Activated T-helper 2 cell treated with anti-CD3 and anti-CD28 coated beads, Interferon-gamma antibody, Interleukin-2, Interleukin-4, amounts not matched to agents 10 μg/mL and 5 μg/mL and 100 μg/mL, durations not matched to agents 14 hours and 24 hours and 36 hours (primary cell): Measurements from ENCODE around the gene GAS2L2. TPM values are rescaled to one million over a fixed set of nuclear protein-coding genes. Genes with fewer than 3 reads are reported as not detected.
"Not testable (repeated sequence)": the region's sequence is repeated elsewhere in the genome, so short reads cannot be mapped to it uniquely, and the experiment has no call there.

Source experiments
- DNase-seq: peaks from one replicate; pipeline ENCODE4 v3.0.0; 2021; ENCODE audit warnings: low spot score
- H3K27ac Mint-ChIP-seq: one replicate; pipeline ENCODE4 v1.8.0; 2021; ENCODE audit warnings: mixed read lengths
- H3K27me3 Mint-ChIP-seq: one replicate; pipeline ENCODE4 v1.8.0; 2021; ENCODE audit warnings: low read depth, mixed read lengths
- H3K36me3 Mint-ChIP-seq: one replicate; pipeline ENCODE4 v1.8.0; 2021; ENCODE audit warnings: low read depth, mixed read lengths
- H3K4me1 Mint-ChIP-seq: one replicate; pipeline ENCODE4 v1.8.0; 2021; ENCODE audit warnings: low read depth, mixed read lengths
- H3K4me3 Mint-ChIP-seq: one replicate; pipeline ENCODE4 v1.8.0; 2021; ENCODE audit warnings: low read depth, mild to moderate bottlenecking, moderate library complexity, mixed read lengths
- H3K9me3 Mint-ChIP-seq: one replicate; pipeline ENCODE4 v1.8.0; 2021; ENCODE audit warnings: mixed read lengths
- intact Hi-C: fragments of 100-400 bp; cut with micrococcal nuclease; formaldehyde crosslinking; loops from one replicate; pipeline ENCODE4 v1.15.1; 2023
- total RNA-seq: library from RNA; stranded (reverse); gene quantifications from 2 replicates; pipeline ENCODE4 v1.2.3, GENCODE V29; 2022

GAS2L2 gene
- total RNA-seq, 1 donor from 2014 or later, result not detected

DNA sequence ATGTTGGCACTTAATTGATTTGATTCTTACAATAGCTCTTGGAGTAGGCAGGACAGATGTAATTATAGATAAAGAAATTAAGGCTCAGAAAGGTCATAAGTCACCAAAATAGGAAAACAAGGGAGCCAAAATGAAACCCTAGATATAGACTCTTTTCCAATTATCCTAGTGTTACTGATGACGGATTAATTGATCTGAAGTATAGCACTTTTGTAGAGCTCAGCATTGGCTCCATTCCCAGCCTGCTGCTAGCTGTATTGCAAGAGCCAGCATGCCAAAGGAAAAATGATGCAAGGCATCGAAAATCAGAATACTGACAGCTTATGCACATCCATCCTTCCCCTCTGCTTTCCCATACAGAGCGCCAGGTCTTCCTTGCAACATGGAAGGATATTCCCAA, 43.2 kb downstream of the GAS2L2 start:
- H3K36me3 Mint-ChIP-seq, result peaks cover 29% of the 10 kb centered on the region
- DNase-seq, result no peak

DNA sequence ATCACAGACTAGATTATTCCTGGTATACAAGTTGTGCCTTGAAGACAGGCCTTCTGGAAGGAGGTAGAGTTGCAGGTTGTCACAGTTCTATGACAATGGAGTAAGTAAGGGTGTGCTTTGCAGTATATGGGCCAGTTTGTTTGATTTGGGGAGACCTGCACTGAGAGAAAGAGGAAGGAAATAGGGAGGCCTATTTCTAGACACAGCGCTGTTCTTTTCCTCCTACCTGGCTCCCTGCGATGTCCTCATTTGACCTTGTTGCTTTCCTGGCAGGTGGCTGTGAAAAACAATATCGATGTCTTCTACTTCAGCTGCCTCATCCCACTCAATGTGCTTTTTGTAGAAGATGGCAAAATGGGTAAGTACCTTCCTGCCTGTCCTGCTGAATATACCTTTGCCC, 44.1 kb downstream of the GAS2L2 start:
- Mint-ChIP-seq H3K9me3 (no peaks in the 10 kb centered on the region), H3K36me3 (peaks cover 34% of the 10 kb centered on the region), H3K27me3 (no peaks in the 10 kb centered on the region), H3K4me1 (peaks cover 19% of the 10 kb centered on the region), H3K27ac (peak overlapping the region; percentile 25), H3K4me3 (no peak overlapping the region)
- DNase-seq, result no peak
- intact Hi-C loops, result no loop called here

More for the DNA sequence above, 43.2 kb downstream of the GAS2L2 start:
- no peaks in the 10 kb centered on the region for H3K27me3 Mint-ChIP-seq
- H3K4me3 Mint-ChIP-seq, result no peak overlapping the region
- no peak overlapping the region for H3K27ac Mint-ChIP-seq
- no peaks in the 10 kb centered on the region for H3K9me3 Mint-ChIP-seq
- intact Hi-C loops, result no loop called here
- peaks cover 14% of the 10 kb centered on the region for H3K4me1 Mint-ChIP-seq

DNA sequence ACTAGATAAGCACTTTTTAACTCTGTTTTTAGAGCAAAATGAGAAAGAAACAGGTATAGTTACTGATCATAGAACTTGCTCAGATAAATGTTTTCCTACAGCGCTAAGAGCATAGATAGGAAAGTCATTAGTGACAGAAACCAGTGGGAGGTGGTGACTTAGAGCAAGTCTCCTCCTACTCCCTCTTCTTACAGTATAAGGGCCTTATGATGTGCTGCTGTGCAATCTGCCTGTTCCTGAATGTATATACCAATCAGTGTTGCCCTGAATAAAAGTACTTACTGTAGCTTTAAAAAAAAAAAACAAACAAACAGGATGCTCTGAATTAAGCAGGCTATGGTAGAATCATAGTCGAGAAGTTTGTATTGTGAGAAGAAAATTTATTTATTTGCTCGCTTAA, 44.9 kb downstream of the GAS2L2 start:
- H3K27me3 Mint-ChIP-seq, result no peaks in the 10 kb centered on the region
- peaks cover 20% of the 10 kb centered on the region for H3K4me1 Mint-ChIP-seq

DNA sequence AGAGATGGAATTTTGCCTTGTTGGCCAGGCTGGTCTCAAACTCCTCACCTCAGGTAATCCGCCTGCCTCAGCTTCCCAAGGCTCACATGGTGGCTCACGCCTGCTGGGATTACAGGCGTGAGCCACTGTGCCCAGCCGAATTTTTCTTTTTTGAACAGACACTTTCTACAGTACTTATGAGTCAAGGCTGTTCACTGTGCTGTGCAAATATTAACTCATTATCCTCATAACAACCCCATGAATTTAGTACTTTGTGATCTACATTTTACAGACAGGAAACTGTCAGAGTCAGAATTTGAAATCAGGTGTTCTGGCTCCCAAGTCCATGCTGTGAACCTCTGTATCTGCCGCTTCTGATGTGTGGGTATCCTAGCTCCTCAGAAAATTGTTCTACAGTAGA, 47.3 kb downstream of the GAS2L2 start:
- Mint-ChIP-seq H3K36me3 (peaks cover 46% of the 10 kb centered on the region), H3K27me3 (no peaks in the 10 kb centered on the region), H3K27ac (no peak overlapping the region), H3K4me1 (peaks cover 20% of the 10 kb centered on the region), H3K4me3 (no peak overlapping the region), H3K9me3 (no peaks in the 10 kb centered on the region)
- DNase-seq, result no peak
- intact Hi-C loops, result no loop called here

More for the DNA sequence above, 44.9 kb downstream of the GAS2L2 start:
- Mint-ChIP-seq H3K4me3 (no peak overlapping the region), H3K36me3 (peaks cover 39% of the 10 kb centered on the region), H3K9me3 (no peaks in the 10 kb centered on the region), H3K27ac (peak overlapping the region; percentile 7)
- intact Hi-C loops, result no loop called here
- no peak for DNase-seq

DNA sequence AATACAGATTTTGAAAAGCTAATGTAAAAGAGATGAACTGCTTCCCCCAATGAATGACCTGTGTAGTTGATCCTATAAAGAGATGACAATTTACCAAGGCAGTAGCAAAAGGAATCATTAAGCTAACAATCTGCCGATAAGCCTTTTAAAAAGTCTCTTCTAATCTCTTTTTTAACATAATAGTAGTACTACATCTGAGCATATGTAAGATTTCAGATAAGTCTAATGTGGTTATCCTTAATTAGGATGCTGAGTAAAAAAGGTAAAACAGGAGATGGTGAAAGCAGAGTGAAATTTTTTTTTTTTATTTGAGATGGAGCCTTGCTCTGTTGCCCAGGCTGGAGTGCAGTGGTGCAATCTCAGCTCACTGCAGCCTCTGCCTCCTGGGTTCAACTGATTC, 47.8 kb downstream of the GAS2L2 start:
- no peak for DNase-seq
- intact Hi-C loops, result no loop called here
- Mint-ChIP-seq H3K9me3 (no peaks in the 10 kb centered on the region), H3K27me3 (no peaks in the 10 kb centered on the region), H3K27ac (no peak overlapping the region), H3K4me3 (no peak overlapping the region), H3K4me1 (peaks cover 21% of the 10 kb centered on the region), H3K36me3 (peaks cover 44% of the 10 kb centered on the region)

DNA sequence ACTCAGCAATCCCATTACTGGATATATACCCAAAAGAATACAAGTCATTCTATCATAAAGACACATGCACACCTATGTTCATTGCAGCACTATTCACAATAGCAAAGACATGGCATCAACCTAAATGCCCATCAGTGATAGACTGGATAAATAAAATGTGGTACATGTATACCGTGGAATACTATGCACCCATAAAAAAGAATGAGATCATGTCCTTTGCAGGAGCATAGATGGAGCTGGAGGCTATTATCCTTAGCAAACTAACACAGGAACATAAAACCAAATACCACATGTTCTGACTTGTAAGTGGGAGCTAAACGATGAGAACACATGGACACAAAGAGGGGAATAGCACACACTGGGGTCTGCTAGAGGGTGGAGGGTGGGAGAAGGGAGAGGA, 49.7 kb downstream of the GAS2L2 start:
- H3K9me3 Mint-ChIP-seq, H3K27ac Mint-ChIP-seq, intact Hi-C loops, DNase-seq, H3K27me3 Mint-ChIP-seq, H3K4me3 Mint-ChIP-seq: not testable (repeated sequence)
- H3K36me3 Mint-ChIP-seq, result peaks cover 34% of the 10 kb centered on the region
- peaks cover 19% of the 10 kb centered on the region for H3K4me1 Mint-ChIP-seq

DNA sequence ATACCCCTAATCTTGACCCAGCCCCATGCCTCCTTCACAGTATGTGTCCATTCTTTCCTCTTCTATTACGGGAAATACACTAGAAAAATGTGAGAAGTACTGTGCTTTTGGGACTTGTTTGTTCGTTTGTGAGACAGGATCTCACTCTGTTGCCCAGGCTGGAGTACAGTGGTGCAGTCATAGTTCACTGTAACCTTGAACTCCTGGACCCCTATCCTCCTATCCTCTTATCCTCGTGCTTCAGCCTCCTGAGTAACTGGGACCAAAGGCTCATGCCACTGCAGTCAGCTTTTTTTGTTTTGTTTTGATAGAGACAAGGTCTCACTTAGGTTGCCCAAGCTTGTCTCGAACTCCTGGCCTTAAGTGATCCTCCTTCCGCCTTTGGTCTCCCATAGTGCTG, 51.5 kb downstream of the GAS2L2 start:
- H3K27me3 Mint-ChIP-seq, result no peaks in the 10 kb centered on the region
- H3K9me3 Mint-ChIP-seq, result no peaks in the 10 kb centered on the region
- intact Hi-C loops, result no loop called here
- no peak overlapping the region for H3K27ac Mint-ChIP-seq
- peaks cover 12% of the 10 kb centered on the region for H3K4me1 Mint-ChIP-seq
- H3K36me3 Mint-ChIP-seq, result peaks cover 39% of the 10 kb centered on the region
- no peak overlapping the region for H3K4me3 Mint-ChIP-seq
- DNase-seq, result no peak

DNA sequence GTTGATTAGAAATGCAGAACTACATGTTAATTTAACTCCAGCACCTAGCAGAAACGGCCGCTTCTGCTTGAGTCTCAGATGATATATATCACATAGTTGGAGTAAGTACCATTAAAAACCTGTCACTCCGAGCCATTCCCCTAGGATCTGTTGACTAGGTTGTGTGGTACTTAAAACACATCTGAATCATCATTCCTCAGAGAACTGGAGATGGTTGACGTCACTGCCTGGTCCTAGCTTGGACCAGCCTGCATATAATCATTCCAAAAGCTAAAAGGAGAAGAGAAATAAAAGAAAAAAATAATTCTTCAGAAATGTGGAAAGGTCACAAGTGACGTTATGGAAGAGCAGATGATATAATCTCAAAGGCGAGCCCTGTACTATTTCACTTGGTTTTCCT, 52.9 kb downstream of the GAS2L2 start:
- no peak for DNase-seq
- Mint-ChIP-seq H3K4me1 (peaks cover 10% of the 10 kb centered on the region), H3K9me3 (no peaks in the 10 kb centered on the region), H3K27me3 (no peaks in the 10 kb centered on the region), H3K4me3 (no peak overlapping the region), H3K36me3 (peaks cover 48% of the 10 kb centered on the region), H3K27ac (no peak overlapping the region)
- intact Hi-C loops, result no loop called here

DNA sequence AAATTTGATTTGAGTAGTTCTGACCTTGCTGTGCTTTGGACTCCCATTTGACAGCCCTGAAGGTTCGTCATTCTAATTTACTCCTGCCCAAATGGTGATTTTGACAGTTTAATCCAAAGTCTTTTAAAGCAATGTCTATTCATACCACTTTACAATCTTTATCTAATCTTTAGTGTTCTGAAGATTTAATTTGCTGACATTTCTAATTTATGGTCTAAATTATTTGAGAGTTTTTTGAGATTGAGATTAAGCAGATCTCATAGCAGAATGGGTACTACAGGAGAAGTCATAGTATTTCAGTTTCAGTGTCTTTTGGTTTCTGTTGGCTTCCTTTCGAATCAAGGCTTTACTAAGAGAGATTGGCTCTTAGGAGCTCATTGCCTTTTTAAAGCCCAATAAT, 54.2 kb downstream of the GAS2L2 start:
- DNase-seq, result no peak
- H3K4me1 Mint-ChIP-seq, result peaks cover 2% of the 10 kb centered on the region
- no peaks in the 10 kb centered on the region for H3K9me3 Mint-ChIP-seq
- H3K36me3 Mint-ChIP-seq, result peaks cover 45% of the 10 kb centered on the region
- intact Hi-C loops, result no loop called here
- H3K27ac Mint-ChIP-seq, result no peak overlapping the region
- no peak overlapping the region for H3K4me3 Mint-ChIP-seq
- no peaks in the 10 kb centered on the region for H3K27me3 Mint-ChIP-seq

DNA sequence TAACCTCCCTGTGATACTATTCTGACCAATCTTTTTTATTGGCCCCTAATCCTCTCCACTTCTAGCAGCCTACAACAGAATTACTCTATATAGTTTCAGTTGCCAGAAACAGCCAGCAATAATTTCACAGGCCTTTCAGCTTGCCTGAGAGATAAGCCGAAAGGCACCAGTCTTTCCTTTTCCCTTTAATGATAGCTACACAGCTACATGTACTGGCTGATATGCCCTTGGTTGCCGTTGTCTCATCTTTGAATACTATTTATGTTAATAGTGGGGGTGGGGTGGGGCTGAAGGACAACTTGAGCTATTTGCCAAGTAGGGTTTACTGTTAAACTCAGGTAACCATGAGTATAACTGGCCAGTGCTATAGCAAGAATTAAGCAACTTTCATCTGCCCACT, 57.4 kb downstream of the GAS2L2 start:
- intact Hi-C loops, result no loop called here
- Mint-ChIP-seq H3K4me3 (no peak overlapping the region), H3K4me1 (peaks cover 2% of the 10 kb centered on the region), H3K27me3 (no peaks in the 10 kb centered on the region), H3K36me3 (peaks cover 39% of the 10 kb centered on the region), H3K27ac (no peak overlapping the region), H3K9me3 (no peaks in the 10 kb centered on the region)
- DNase-seq, result no peak

DNA sequence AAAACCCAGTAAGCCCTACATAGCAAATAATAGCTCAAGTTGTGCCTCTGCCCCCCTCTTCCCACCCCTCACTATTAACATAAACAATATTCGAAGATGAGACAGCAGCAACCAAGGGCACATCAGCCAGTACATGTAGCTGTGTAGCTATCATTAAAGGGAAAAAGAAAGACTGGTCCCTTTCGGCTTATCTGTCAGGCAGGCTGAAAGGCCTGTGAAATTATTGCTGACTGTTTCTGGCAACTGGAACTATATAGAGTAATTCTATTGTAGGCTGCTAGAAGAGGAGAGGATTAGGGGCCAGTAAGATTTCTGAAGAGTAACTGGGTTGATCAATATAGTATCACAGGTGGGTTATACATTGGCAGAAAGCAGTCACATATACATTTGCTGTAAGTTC, 58.1 kb downstream of the GAS2L2 start:
- no peak overlapping the region for H3K4me3 Mint-ChIP-seq
- H3K36me3 Mint-ChIP-seq, result peaks cover 43% of the 10 kb centered on the region
- no peaks in the 10 kb centered on the region for H3K27me3 Mint-ChIP-seq
- DNase-seq, result no peak
- intact Hi-C loops, result no loop called here
- no peaks in the 10 kb centered on the region for H3K4me1 Mint-ChIP-seq
- H3K9me3 Mint-ChIP-seq, result no peaks in the 10 kb centered on the region
- no peak overlapping the region for H3K27ac Mint-ChIP-seq

Other genes with a start within 250 kb of the GAS2L2 start
- 37.8 and 41.9 TPM in 2 replicates for gene SLFN12L, start 215.6 kb downstream of the GAS2L2 start, total RNA-seq
- not detected in 2 replicates for gene SLFN14, start 192.4 kb downstream of the GAS2L2 start, total RNA-seq
- 4.5 and 4.8 TPM in 2 replicates for gene PEX12, start 174.7 kb downstream of the GAS2L2 start, total RNA-seq
- gene AP2B1, start 165.9 kb downstream of the GAS2L2 start, total RNA-seq, result 177 and 194 TPM in 2 replicates
- 0.94 and 1.2 TPM in 2 replicates for gene RASL10B, start 21.6 kb downstream of the GAS2L2 start, total RNA-seq
- not detected in 2 replicates for gene C17orf50, start 7.6 kb upstream of the GAS2L2 start, total RNA-seq
- gene MMP28, start 42.4 kb upstream of the GAS2L2 start, total RNA-seq, result not detected in 2 replicates
- gene TAF15, start 56.2 kb upstream of the GAS2L2 start, total RNA-seq, result 315 and 321 TPM in 2 replicates
- gene HEATR9, start 115.7 kb upstream of the GAS2L2 start, total RNA-seq, result 0.14 and 0.16 TPM in 2 replicates
- gene CCL5, start 127.1 kb upstream of the GAS2L2 start, total RNA-seq, result 28.1 and 28.9 TPM in 2 replicates
- gene RDM1, start 177.5 kb upstream of the GAS2L2 start, total RNA-seq, result 4.5 and 5.3 TPM in 2 replicates
- not detected in 2 replicates for gene LYZL6, start 190.5 kb upstream of the GAS2L2 start, total RNA-seq
- gene CCL16, start 228.3 kb upstream of the GAS2L2 start, total RNA-seq, result not detected in 2 replicates
- not detected in 2 replicates for gene CCL14, start 233.5 kb upstream of the GAS2L2 start, total RNA-seq
- not detected in 2 replicates for gene CCL15, start 248.3 kb upstream of the GAS2L2 start, total RNA-seq